GM12865 (cell line): Measurements from ENCODE around the gene GON4L.

Experiments used
- DNase-seq: peaks from one replicate; pipeline ENCODE4 v3.0.0; 2010; ENCODE audit warnings: low read depth
- H3K4me3 ChIP-seq: 2 replicates; pipeline ENCODE4 v1.5.1; 2011; ENCODE audit warnings: mild to moderate bottlenecking, low read depth, low read length, control low read depth
- CTCF ChIP-seq: IDR thresholded peaks from 2 replicates; pipeline ENCODE4 v1.5.1; 2011; ENCODE audit warnings: low read length, control low read depth, low read depth, inconsistent platforms; ENCODE audit not compliant: insufficient read depth; ENCODE audit errors: missing control alignments

Gene GON4L

GRCh38 chr1:155884031-155884960 lies 27.3 kb upstream of the GON4L start:
- TF ChIP-seq CTCF: no peak
- no peak for DNase-seq
- no peak overlapping the region for H3K4me3 ChIP-seq

GRCh38 chr1:155882766-155883165 lies 25.8 kb upstream of the GON4L start:
- DNase-seq: no peak
- TF ChIP-seq CTCF: no peak
- no peak overlapping the region for H3K4me3 ChIP-seq

- peak; percentile 34 for DNase-seq
- TF ChIP-seq CTCF: no peak
- H3K4me3 ChIP-seq: no peak overlapping the region
Observed at GRCh38 chr1:155882235-155882634, 25.2 kb upstream of the GON4L start.

- DNase-seq: no peak
- no peak for TF ChIP-seq CTCF
Observed at GRCh38 chr1:155880950-155881349, 23.9 kb upstream of the GON4L start.

GRCh38 chr1:155880251-155880650 lies 23.2 kb upstream of the GON4L start:
- TF ChIP-seq CTCF: no peak
- no peak overlapping the region for H3K4me3 ChIP-seq
- no peak for DNase-seq

More at GRCh38 chr1:155880950-155881349, 23.9 kb upstream of the GON4L start:
- no peak overlapping the region for H3K4me3 ChIP-seq

GRCh38 chr1:155877945-155878344 lies 20.9 kb upstream of the GON4L start:
- no peak overlapping the region for H3K4me3 ChIP-seq
- DNase-seq: no peak
- no peak for TF ChIP-seq CTCF
